Testis (tissue), 3 donors: ENCODE measurements around the gene KMT5C. TPM values are rescaled to one million over a fixed set of nuclear protein-coding genes. Genes with fewer than 3 reads are reported as not detected.

ENCODE experiments used
- DNase-seq: peaks from one replicate; pipeline ENCODE4 v3.0.0-alpha.2; 2019
- H3K27ac ChIP-seq, 2 donors: fragments of 200-600 bp; sonication (generic); one replicate each; pipeline ENCODE4 v1.5.1; 2019
- H3K27me3 ChIP-seq: fragments of 200-600 bp; sonication (generic); one replicate; pipeline ENCODE4 v1.5.1; 2019
- H3K36me3 ChIP-seq: fragments of 200-600 bp; sonication (generic); one replicate; pipeline ENCODE4 v1.5.1; 2017; ENCODE audit warnings: low read depth; ENCODE audit errors: missing control alignments
- H3K4me1 ChIP-seq: fragments of 200-600 bp; sonication (generic); one replicate; pipeline ENCODE4 v1.5.1; 2019
- H3K4me3 ChIP-seq, 2 donors: fragments of 200-600 bp; sonication (generic); one replicate each; pipeline ENCODE4 v1.5.1; 2017 to 2019
- H3K9me3 ChIP-seq: fragments of 200-600 bp; sonication (generic); one replicate; pipeline ENCODE4 v1.5.1; 2017
- CTCF ChIP-seq, 3 experiments: fragments of 450-650 bp in 2 of 3; fragments of 200-600 bp in 1 of 3; sonication (generic) in 1 of 3; IDR thresholded peaks; one replicate each; pipeline ENCODE4 v1.5.1; 2016 to 2019; ENCODE audit warnings: antibody characterized with exemption in 3 of 3, mild to moderate bottlenecking in 2 of 3, moderate library complexity in 1 of 3
- POLR2A ChIP-seq: fragments of 450-650 bp; IDR thresholded peaks from one replicate; pipeline ENCODE4 v1.6.1; 2017; ENCODE audit warnings: antibody characterized with exemption, mild to moderate bottlenecking, moderate library complexity
- WGBS, 2 donors: methylation state at CpG; one replicate each; pipeline ENCODE4 v1.1.5; 2018; 5-methylcytosine and 5-hydroxymethylcytosine counted together
- intact Hi-C: fragments of 100-400 bp; cut with DNase I; formaldehyde crosslinking; loops from one replicate; pipeline ENCODE4 v1.15.1; 2023; ENCODE audit warnings: low total_unique reads
- polyA plus RNA-seq: library from polyadenylated mRNA; stranded (reverse); fragments of 350-450 nt; fragmentation: Illumina TruSeq; extraction: RNeasy Lipid Tissue Mini Kit (QIAGEN cat#74804); gene quantifications from one replicate; pipeline ENCODE4 v1.2.3, GENCODE V29; 2014; ENCODE audit warnings: low read depth, low replicate concordance; ENCODE audit not compliant: insufficient read depth
- total RNA-seq, 2 donors: library from RNA; depleted of rRNA; stranded (reverse); fragments of >200 nt; gene quantifications; one replicate each; pipeline ENCODE4 v1.2.3, GENCODE V29; 2016

The KMT5C gene
- total and polyA plus RNA-seq, 3 donors from 2014 or later = 14.6 to 62.9 (median 48.8) TPM

GRCh38 chr19:55341171-55341588 is 1.5 kb downstream of the KMT5C start:
- Histone ChIP-seq H3K4me3 (peak overlapping the region; percentile 73 to 75), H3K27me3 (no peaks in the 10 kb centered on the region), H3K4me1 (peaks cover 20% of the 10 kb centered on the region), H3K27ac (peak overlapping the region in 1 of 2 donors; percentile 90), H3K9me3 (no peaks in the 10 kb centered on the region), H3K36me3 (no peaks in the 10 kb centered on the region)
- TF ChIP-seq CTCF (IDR thresholded peaks at IDR 0.05) (no peak), POLR2A (no peak)
- 3 to 8% methylated on average over 13 to 15 of the region's 15 CpGs for WGBS, 2 donors
- intact Hi-C loops = loop anchor here (5.0 kb wide), 1 partner anchor 41 kb away; the partner anchor contains the start of gene TMEM238
- peak; percentile 83 for DNase-seq

DNA sequence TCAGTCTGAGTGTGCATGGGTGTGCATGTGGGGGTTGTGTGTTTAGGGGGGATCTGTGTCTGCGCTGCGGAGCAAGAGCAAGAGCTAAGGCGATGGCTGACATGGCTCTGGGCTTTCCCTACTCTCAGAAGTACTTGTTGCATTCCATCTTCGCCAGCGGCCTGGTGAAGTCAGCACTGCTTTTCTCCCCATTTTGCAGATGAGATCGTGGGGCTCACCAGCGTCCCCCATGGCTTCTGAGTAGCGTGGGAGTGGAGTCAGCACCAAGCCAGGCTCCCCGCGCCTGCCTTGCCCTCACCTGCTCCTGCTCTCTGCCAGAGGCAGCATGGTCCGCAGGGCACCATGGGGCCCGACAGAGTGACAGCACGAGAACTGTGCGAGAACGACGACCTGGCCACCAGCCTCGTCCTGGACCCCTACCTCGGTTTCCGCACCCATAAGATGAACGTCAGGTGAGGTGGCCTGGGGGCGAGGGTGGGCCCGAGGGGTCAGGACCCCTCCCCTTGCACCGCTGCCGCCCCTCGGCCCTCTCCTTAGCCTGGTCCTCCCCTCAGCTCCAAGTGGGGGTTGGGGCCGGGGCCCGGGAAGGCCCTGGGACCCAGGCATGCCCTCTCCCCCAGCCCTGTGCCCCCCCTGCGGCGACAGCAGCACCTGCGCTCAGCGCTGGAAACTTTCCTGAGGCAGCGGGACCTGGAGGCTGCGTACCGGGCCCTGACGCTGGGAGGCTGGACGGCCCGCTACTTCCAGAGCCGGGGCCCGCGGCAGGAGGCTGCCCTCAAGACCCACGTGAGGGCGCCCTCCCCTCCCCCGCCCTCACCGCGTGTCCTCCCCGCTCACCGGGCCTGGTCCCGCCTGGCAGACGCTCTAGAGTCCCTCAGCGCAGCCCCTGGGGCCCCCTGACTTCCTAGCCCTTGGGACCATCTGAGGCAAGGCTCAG is 2.2 kb downstream of the KMT5C start:
- no peaks in the 10 kb centered on the region for H3K9me3 ChIP-seq
- intact Hi-C loops = loop anchor here (5.0 kb wide), 1 partner anchor 40 kb away; the partner anchor contains the start of gene TMEM238
- H3K27ac ChIP-seq = no peak overlapping the region
- DNase-seq = no peak
- TF ChIP-seq POLR2A = no peak
- no peak for TF ChIP-seq CTCF (IDR thresholded peaks at IDR 0.05)
- H3K4me3 ChIP-seq = no peak overlapping the region
- no peaks in the 10 kb centered on the region for H3K36me3 ChIP-seq
- WGBS, 2 donors = 79 to 84% methylated on average over 16 to 50 of the region's 50 CpGs
- peaks cover 20% of the 10 kb centered on the region for H3K4me1 ChIP-seq
- H3K27me3 ChIP-seq = no peaks in the 10 kb centered on the region

GRCh38 chr19:55344444-55344843 is 4.8 kb downstream of the KMT5C start:
- 78 to 79% methylated on average over 6 to 9 of the region's 9 CpGs for WGBS, 2 donors

GRCh38 chr19:55345101-55345817 is 5.6 kb downstream of the KMT5C start:
- peaks cover 15% of the 10 kb centered on the region for H3K4me1 ChIP-seq

More at GRCh38 chr19:55344444-55344843, 4.8 kb downstream of the KMT5C start:
- H3K4me3 ChIP-seq = no peak overlapping the region
- TF ChIP-seq CTCF (IDR thresholded peaks at IDR 0.05) (no peak), POLR2A (no peak)
- DNase-seq = peak; percentile 45
- intact Hi-C loops = loop anchor here (5.0 kb wide), 1 partner anchor 38 kb away; the partner anchor contains the start of gene TMEM238
- H3K4me1 ChIP-seq = peaks cover 16% of the 10 kb centered on the region
- H3K36me3 ChIP-seq = no peaks in the 10 kb centered on the region
- no peaks in the 10 kb centered on the region for H3K9me3 ChIP-seq
- H3K27me3 ChIP-seq = no peaks in the 10 kb centered on the region
- no peak overlapping the region for H3K27ac ChIP-seq

More at GRCh38 chr19:55345101-55345817, 5.6 kb downstream of the KMT5C start:
- H3K9me3 ChIP-seq = no peaks in the 10 kb centered on the region
- no peaks in the 10 kb centered on the region for H3K27me3 ChIP-seq
- TF ChIP-seq POLR2A (no peak), CTCF (IDR thresholded peaks at IDR 0.05) (no peak)
- no peak for DNase-seq
- H3K27ac ChIP-seq = no peak overlapping the region
- H3K4me3 ChIP-seq = no peak overlapping the region
- no peaks in the 10 kb centered on the region for H3K36me3 ChIP-seq
- WGBS, 2 donors = 87 to 88% methylated on average over 17 to 22 of the region's 22 CpGs
- intact Hi-C loops = no loop called here
